Endodermal cell (in vitro differentiated cells): ENCODE results near the gene TRIM37. TPM values are rescaled to one million over a fixed set of nuclear protein-coding genes. Genes with fewer than 3 reads are reported as not detected.
A peak's percentile ranks its signal among the peaks of the same experiment; 100 is the strongest.

Experiments
- DNase-seq: peaks from one replicate; pipeline ENCODE4 v3.0.0-alpha.2; 2017
- H3K27ac ChIP-seq: 2 replicates; pipeline ENCODE4 v1.5.1; 2013; ENCODE audit warnings: mild to moderate bottlenecking, low read depth, low read length, moderate library complexity
- H3K27me3 ChIP-seq: 2 replicates; pipeline ENCODE4 v1.6.1; 2013; ENCODE audit warnings: mild to moderate bottlenecking, low read length, moderate library complexity; ENCODE audit not compliant: insufficient read depth, control insufficient read depth, poor library complexity, severe bottlenecking
- H3K36me3 ChIP-seq: 2 replicates; pipeline ENCODE4 v1.7.0; 2013; ENCODE audit warnings: mild to moderate bottlenecking, low read length, moderate library complexity; ENCODE audit not compliant: control insufficient read depth, insufficient read depth
- H3K4me1 ChIP-seq: one replicate; pipeline ENCODE4 v1.7.0; 2013; ENCODE audit warnings: low read length; ENCODE audit not compliant: control insufficient read depth, insufficient read depth
- H3K4me3 ChIP-seq: 2 replicates; pipeline ENCODE4 v1.5.1; 2013; ENCODE audit warnings: mild to moderate bottlenecking, low read length, moderate library complexity
- H3K9ac ChIP-seq: 2 replicates; pipeline ENCODE4 v1.6.1; 2013; ENCODE audit warnings: mild to moderate bottlenecking, low read length, moderate library complexity; ENCODE audit not compliant: poor library complexity, severe bottlenecking; ENCODE audit errors: extremely low read depth
- H3K9me3 ChIP-seq: 2 replicates; pipeline ENCODE4 v1.6.1; 2013; ENCODE audit warnings: mild to moderate bottlenecking, low read length, moderate library complexity; ENCODE audit not compliant: control insufficient read depth
- H3K27ac Mint-ChIP-seq: 2 replicates; pipeline ENCODE4 v1.8.0; 2020; ENCODE audit warnings: mixed read lengths
- H3K27me3 Mint-ChIP-seq: 2 replicates; pipeline ENCODE4 v1.8.0; 2021; ENCODE audit warnings: mild to moderate bottlenecking, mixed read lengths; ENCODE audit not compliant: insufficient read depth
- H3K36me3 Mint-ChIP-seq: 2 replicates; pipeline ENCODE4 v1.8.0; 2020; ENCODE audit warnings: low read depth, mixed read lengths
- H3K4me1 Mint-ChIP-seq: 2 replicates; pipeline ENCODE4 v1.8.0; 2020; ENCODE audit warnings: mixed read lengths
- H3K4me3 Mint-ChIP-seq: 2 replicates; pipeline ENCODE4 v1.8.0; 2020; ENCODE audit warnings: mild to moderate bottlenecking, moderate library complexity, mixed read lengths
- H3K9me3 Mint-ChIP-seq: 2 replicates; pipeline ENCODE4 v1.8.0; 2020; ENCODE audit warnings: mild to moderate bottlenecking, mixed read lengths
- WGBS, 2 experiments: methylation state at CpG; one replicate each; pipeline versions ENCODE4 v1.1.5 to v1.1.7; 2013; ENCODE audit warnings: missing lambda C conversion rate in 2 of 2, mixed read lengths in 1 of 2; ENCODE audit not compliant: insufficient coverage in 1 of 2, insufficient read length in 1 of 2; 5-methylcytosine and 5-hydroxymethylcytosine counted together
- total RNA-seq, 2 donors: library from RNA; stranded (reverse); fragmentation: NEBNext Ultra II Directional in 1 of 2; extraction: Animal tissue kit (Norgen Biotek cat#: 25700) in 1 of 2; gene quantifications; 2 replicates in 1 of 2; 3 replicates in 1 of 2; pipeline ENCODE4 v1.2.1, GENCODE V29; 2021
- TF ChIP-seq, protein P1 (sequence below): fragments of 200-600 bp; sonication (generic); conservative IDR thresholded peaks from 2 replicates; pipeline ENCODE4 v1.5.0; 2021; ENCODE audit warnings: antibody characterized with exemption, mild to moderate bottlenecking

Gene TRIM37
- total RNA-seq, 2 donors from 2014 or later: 43.6 to 64.6 TPM

DNA sequence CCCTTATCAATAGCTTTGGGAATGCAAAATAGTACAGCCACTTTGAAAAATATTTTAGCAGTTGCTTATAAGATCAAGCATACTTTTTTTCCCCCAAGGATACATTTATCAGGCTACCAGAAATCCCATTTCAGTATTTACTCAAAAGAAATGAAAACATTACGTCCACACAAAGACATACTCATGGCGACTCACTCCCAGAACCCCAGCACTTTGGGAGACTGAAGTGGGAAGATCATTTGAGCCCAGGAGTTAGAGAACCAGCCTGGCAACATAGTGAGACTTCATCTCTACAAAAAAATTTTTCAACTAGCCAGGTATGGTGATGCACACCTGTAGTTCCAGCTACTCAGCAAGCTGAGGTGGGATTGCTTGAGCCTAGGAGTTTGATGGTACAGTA, 42.4 kb upstream of the TRIM37 start:
- Histone ChIP-seq H3K9me3 (no peaks in the 10 kb centered on the region), H3K27me3 (no peaks in the 10 kb centered on the region), H3K4me3 (no peak overlapping the region), H3K27ac (no peak overlapping the region), H3K4me1 (peaks cover 10% of the 10 kb centered on the region), H3K36me3 (peaks cover 40% of the 10 kb centered on the region), H3K9ac (no peak overlapping the region)
- Mint-ChIP-seq H3K36me3 (peaks cover 29% of the 10 kb centered on the region), H3K4me1 (peaks cover 23% of the 10 kb centered on the region), H3K27me3 (no peaks in the 10 kb centered on the region), H3K9me3 (no peaks in the 10 kb centered on the region), H3K27ac (no peak overlapping the region), H3K4me3 (no peak overlapping the region)
- 98% methylated on average over 2 of the region's 2 CpGs; no CpG with 5 or more reads in 1 of the 2 experiments for WGBS, 2 experiments
- peak; percentile 33 for DNase-seq
- TF ChIP-seq, protein P1, sequence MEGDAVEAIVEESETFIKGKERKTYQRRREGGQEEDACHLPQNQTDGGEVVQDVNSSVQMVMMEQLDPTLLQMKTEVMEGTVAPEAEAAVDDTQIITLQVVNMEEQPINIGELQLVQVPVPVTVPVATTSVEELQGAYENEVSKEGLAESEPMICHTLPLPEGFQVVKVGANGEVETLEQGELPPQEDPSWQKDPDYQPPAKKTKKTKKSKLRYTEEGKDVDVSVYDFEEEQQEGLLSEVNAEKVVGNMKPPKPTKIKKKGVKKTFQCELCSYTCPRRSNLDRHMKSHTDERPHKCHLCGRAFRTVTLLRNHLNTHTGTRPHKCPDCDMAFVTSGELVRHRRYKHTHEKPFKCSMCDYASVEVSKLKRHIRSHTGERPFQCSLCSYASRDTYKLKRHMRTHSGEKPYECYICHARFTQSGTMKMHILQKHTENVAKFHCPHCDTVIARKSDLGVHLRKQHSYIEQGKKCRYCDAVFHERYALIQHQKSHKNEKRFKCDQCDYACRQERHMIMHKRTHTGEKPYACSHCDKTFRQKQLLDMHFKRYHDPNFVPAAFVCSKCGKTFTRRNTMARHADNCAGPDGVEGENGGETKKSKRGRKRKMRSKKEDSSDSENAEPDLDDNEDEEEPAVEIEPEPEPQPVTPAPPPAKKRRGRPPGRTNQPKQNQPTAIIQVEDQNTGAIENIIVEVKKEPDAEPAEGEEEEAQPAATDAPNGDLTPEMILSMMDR: no peak

- Histone ChIP-seq H3K4me3 (no peak overlapping the region), H3K4me1 (peaks cover 3% of the 10 kb centered on the region), H3K36me3 (peaks cover 37% of the 10 kb centered on the region), H3K27ac (no peak overlapping the region), H3K9ac (no peak overlapping the region), H3K9me3 (no peaks in the 10 kb centered on the region), H3K27me3 (no peaks in the 10 kb centered on the region)
- Mint-ChIP-seq H3K4me3 (no peak overlapping the region), H3K4me1 (peaks cover 4% of the 10 kb centered on the region), H3K27ac (no peak overlapping the region), H3K9me3 (no peaks in the 10 kb centered on the region), H3K27me3 (no peaks in the 10 kb centered on the region), H3K36me3 (peaks cover 38% of the 10 kb centered on the region)
- DNase-seq: peak; percentile 42
- TF ChIP-seq, protein P1: no peak
- 94 to 100% methylated on average over 2 to 4 of the region's 4 CpGs for WGBS, 2 experiments
These were observed 39.0 kb upstream of the TRIM37 start for GRCh38 chr17:59145571-59146096.

- TF ChIP-seq, protein P1: no peak
- Histone ChIP-seq H3K4me1 (no peaks in the 10 kb centered on the region), H3K9me3 (no peaks in the 10 kb centered on the region), H3K9ac (no peak overlapping the region), H3K27me3 (no peaks in the 10 kb centered on the region), H3K27ac (no peak overlapping the region), H3K4me3 (no peak overlapping the region), H3K36me3 (peaks cover 19% of the 10 kb centered on the region)
- 73% methylated on average over 1 of the region's 1 CpG; no CpG with 5 or more reads in 1 of the 2 experiments for WGBS, 2 experiments
- H3K27me3 Mint-ChIP-seq: no peaks in the 10 kb centered on the region
- peaks cover 8% of the 10 kb centered on the region for H3K4me1 Mint-ChIP-seq
- H3K36me3 Mint-ChIP-seq: peaks cover 26% of the 10 kb centered on the region
- no peaks in the 10 kb centered on the region for H3K9me3 Mint-ChIP-seq
- no peak for DNase-seq
- no peak overlapping the region for H3K4me3 Mint-ChIP-seq
- H3K27ac Mint-ChIP-seq: no peak overlapping the region
These were observed 35.2 kb upstream of the TRIM37 start for GRCh38 chr17:59141860-59142259.
